ENCODE data around the gene MAP10. TPM values are rescaled to one million over a fixed set of nuclear protein-coding genes. Genes with fewer than 3 reads are reported as not detected.
A peak's percentile ranks its signal among the peaks of the same experiment; 100 is the strongest.

MAP10 gene
- total RNA-seq, 1 experiment from 2014 or later, result not detected

- peak; percentile 67 for DNase-seq (ENCODE audit: low read depth)
Observed at GRCh38 chr1:232853994-232854797, 49.0 kb downstream of the MAP10 start.

- DNase-seq (ENCODE audit: low read depth), result no peak
Observed at GRCh38 chr1:232854798-232855159, 49.6 kb downstream of the MAP10 start.

GRCh38 chr1:232856541-232856940 lies 51.3 kb downstream of the MAP10 start:
- no peak for DNase-seq (ENCODE audit: low read depth)

Small RNAs within 50 kb of the gene (small RNA-seq; reads per million reads assigned to genes)
- gene RNU1-74P, result not detected

Other genes with a start within 250 kb of the MAP10 start
- 1.6 and 1.8 TPM in 2 replicates for gene SIPA1L2, start 175.3 kb upstream of the MAP10 start, total RNA-seq (2014; rRNA removed; shearing (Covaris generic))
- gene NTPCR, start 145.2 kb downstream of the MAP10 start, total RNA-seq (2014; rRNA removed; shearing (Covaris generic)), result 41.1 and 41.9 TPM in 2 replicates